HG03469 (cell line): ENCODE data around the gene ATG7.
"Not testable (repeated sequence)": the region's sequence is repeated elsewhere in the genome, so short reads cannot be mapped to it uniquely, and the experiment has no call there.

Source experiments
- ATAC-seq: cut with Tn5 transposase; IDR thresholded peaks from one replicate; pipeline ENCODE4 v1.9.1; 2021; ENCODE audit warnings: mild to moderate bottlenecking, moderate library complexity, moderate number of reproducible peaks; ENCODE audit not compliant: unreplicated experiment

The ATG7 gene

DNA sequence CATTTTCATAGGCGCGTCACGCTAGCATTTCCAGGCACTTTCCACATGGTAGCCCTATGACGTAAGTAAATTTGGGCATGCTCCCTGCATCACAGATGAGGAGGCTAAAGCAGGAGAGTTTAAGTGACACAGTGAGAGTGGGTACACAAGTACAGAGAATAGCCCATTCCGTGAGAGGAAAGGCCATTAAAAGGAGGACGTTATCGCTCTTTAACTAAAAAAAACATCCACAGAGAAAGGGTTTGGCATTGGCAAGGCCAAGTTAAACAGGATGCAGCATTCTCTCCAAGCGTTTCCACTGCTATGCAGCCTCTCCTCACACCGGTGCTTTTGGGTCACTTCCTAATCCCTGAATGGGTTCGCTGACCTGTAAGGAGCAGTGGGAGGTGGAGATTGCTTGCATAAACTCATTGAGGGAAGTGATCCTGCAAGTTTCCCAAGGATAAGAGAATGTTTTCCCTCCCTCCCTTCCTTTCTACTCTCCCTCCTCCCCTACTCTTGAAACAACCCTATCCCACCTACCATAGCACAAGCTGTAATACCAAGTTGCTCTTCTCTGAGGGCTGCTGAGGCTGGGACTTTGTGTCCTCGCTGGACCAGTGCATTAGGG, 223.9 kb downstream of the ATG7 start:
- ATAC-seq = no peak

DNA sequence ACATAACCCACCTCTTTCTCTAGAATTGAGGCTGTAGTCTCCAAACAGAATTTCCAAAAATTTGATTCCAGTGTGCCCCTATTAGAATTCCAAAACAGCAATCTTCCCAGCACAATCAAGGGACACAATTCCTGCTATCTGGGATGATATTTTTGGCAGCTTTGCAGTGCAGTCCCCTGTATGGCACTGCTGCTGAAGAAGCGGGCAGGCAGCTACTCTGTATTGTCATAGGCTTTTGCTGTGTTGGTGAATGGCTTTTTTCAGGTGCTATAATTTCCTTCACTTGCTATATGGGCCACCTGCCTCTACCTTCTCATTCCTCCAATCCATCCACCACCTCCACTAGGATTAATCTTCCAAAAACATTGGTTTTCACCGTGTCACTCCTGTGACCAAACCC, 226.0 kb downstream of the ATG7 start:
- no peak for ATAC-seq

DNA sequence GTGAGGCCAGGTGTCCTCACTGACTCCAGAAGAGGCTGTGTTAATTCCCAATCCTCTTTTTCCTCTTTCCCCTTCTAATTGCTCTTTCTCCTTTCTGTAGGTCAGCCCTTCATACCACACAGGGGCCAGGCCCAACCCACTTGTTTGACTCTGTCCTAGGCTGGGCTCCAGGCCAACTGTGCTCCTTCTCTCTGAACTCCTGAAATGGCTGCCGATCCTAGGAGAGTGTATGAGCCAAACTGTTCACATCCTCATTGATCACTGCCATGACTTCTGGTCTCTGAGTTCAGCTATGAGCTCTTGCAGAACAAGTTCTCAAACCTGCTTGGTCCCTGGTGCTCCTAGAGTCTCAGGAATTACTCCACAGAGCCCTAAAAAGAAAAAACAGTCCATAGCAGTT, 226.4 kb downstream of the ATG7 start:
- ATAC-seq = no peak

DNA sequence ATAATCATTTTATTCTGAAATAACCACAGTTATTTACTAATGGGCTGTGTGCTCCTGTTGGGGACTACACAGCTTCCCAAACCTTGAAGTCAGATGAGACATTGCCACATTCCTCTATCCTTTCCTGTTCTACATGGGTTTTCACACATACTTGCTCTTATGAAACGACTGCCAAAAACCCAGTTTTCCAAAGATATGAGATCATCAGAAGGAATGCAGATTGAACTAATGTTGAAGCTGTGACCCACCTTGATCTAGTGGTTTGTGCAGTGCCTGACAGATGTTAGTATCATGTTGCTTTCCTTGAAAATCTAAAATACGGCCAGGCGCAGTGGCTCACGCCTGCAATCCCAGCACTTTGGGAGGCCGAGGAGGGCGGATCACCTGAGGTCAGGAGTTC, 226.9 kb downstream of the ATG7 start:
- no peak for ATAC-seq

DNA sequence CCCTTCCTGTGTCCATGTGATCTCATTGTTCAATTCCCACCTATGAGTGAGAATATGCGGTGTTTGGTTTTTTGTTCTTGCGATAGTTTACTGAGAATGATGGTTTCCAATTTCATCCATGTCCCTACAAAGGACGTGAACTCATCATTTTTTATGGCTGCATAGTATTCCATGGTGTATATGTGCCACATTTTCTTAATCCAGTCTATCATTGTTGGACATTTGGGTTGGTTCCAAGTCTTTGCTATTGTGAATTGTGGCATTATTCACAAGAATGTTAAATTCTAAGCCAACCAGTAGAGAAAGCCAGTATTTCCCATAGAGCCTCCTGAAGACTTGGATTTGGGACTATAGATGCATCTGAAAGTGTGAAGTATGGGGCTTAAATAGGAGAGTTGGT, 230.2 kb downstream of the ATG7 start:
- not testable (repeated sequence) for ATAC-seq

DNA sequence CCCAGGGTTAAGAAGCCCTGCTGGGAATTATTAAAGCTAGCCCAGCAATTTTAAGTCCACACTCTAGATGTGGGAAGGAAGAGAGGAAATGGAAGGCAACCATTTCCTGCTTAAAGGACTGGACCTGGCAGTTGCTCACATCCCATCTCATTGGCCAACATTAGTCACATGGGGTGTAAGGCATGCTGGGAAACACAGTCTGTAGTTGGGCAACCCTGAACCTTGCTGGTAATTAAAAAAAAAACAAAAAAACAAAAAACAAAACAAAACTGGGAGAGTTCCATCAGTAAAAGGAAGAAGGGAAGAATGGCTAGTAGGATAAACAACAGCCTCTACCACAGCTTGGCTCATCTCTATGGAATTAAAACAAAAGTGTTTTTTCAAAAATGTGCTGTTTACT, 235.5 kb downstream of the ATG7 start:
- no peak for ATAC-seq

DNA sequence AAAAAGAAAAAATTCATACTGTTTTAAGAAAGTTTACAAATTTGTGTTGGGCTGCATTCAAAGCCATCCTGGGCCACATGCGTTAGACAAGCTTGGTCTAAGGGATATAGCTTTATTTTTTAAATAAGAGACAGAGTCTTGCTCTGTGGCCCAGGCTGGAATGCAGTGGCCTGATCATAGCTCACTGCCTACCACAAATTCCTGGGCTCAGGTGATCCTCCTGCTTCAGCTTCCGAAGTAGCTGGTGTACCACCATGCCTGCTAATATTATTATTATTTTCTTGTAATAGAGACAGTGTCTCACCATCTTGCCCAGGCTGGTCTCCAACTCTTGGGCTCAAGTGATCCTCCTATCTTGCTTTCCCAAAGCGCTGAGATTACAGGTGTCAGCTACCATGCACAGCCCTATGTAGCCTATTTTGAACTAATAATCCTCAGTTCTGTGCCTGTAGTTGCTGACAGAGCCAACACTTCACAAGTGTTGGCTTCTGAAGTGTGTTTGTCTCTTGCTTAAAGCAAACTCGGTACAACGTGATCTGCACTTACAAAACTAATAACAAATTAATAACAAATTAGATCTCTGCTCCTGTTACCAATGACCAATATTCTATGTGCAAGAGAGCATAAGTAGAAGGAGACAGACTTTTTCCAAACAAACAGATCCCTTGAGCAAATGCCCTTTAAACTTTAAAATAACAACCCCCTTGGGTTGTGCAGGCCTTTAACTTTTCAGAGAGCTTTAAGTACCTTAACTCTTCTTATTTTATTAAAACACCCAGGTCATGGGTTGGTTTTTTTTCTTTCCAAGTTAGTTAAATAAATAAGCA, 236.4 kb downstream of the ATG7 start:
- no peak for ATAC-seq

DNA sequence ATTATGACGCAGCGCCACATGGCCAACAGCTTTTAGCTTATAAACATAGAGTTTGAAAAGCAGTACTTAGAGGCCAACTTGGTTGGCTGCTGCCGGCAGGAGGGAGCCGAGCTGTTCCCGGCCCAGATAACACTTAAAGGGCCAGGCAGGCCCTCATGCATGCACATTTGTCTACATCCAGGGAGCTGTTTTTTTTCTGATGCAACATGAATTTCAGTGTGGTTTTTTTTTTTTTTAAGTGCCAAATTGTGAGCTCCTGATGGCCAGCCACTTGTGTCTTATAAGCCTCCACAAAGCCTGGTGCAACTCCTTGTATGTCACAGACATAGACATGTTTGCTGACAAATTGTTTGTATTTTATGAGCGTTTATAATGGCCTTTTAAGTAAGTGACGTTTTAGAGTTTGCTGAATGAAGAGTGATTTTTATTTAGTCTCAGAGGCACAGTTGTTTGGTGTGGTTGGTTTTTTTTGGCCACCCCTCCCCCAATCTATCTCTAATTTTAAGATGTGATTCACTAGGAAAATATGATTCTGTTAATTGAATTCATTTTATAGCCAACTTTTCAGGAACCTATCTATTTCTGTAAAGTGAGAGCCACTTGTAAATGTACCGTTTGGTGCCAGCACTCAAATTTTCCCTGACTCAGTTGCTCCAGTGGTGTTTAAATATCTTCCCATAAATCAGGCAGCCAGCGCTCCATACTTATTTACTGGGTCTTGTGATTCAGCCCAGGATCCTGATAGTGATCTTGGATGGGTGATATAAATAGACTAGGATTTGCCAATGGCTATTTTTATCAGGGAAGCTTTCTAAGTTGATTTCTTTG, 237.2 kb downstream of the ATG7 start:
- no peak for ATAC-seq

DNA sequence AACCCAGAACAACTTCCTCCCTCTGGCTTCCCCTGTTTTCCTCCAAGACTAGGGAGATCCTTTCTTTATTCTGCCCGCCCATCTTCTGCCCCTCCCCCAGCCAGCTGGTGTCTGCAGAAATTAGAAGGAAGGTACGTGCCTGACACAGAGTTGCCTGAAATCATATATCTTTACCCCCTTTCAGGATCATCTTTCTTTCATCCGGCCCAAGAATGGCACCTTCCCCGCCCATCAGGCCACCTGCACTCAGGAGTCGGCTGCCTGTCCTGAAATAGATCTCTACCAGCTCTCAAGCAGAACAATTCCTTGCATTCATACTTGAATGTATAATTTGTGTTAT, 237.8 kb downstream of the ATG7 start:
- ATAC-seq = no peak

DNA sequence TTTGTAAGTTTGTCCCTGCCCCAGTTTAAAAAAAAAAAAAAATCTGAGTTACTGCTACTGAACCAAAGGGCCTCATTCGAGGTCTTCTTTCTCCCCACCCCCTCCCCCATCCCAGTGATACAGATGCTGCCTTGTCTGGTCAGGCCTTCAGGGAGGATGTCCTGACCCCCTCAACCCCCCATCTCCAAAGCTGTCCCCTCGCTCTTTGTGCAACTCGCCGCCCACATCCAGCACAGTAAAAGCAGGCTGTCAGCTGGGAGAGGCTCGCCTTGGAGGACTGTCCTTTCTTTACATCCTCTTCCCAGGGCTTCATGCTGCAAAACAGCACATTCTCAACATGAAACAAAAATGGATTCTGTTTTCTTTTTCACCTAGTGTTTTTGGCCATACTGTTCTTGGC, 238.2 kb downstream of the ATG7 start:
- no peak for ATAC-seq

DNA sequence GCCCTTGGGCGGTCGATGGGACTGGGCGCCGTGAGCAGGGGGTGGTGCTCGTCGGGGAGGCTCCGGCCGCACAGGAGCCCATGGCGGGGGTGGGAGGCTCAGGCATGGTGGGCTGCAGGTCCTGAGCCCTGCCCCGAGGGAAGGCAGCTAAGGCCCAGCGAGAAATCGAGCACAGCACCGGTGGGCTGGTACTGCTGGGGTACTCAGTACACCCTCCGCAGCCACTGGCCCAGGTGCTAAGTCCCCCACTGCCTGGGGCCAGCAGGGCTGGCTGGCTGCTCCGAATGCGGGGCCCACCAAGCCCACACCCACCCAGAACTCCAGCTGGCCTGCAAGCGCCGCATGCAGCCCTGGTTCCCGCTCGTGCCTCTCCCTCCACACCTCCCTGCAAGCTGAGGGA, 239.4 kb downstream of the ATG7 start:
- not testable (repeated sequence) for ATAC-seq

DNA sequence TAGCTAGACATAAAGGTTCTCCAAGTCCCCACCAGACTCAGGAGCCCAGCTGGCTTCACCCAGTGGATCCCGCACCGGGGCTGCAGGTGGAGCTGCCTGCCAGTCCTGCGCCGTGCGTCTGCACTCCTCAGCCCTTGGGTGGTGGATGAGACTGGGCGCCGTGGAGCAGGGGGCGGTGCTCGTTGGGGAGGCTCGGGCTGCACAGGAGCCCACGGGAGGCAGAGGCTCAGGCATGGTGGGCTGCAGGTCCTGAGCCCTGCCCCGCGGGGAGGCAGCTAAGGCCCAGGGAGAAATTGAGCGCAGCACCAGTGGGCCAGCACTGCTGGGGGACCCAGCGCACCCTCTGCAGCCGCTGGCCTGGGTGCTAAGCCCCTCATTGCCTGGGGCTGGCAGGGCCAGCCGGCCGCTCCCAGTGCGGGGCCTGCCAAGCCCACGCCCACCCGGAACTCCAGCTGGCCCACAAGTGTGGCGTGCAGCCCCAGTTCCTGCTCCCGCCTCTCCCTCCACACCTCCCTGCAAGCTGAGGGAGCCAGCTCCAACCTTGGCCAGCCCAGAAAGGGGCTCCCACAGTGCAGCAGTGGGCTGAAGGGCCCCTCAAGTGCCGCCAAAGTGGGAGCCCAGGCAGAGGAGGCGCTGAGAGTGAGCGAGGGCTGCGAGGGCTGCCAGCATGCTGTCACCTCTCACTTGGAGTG, 241.1 kb downstream of the ATG7 start:
- not testable (repeated sequence) for ATAC-seq

DNA sequence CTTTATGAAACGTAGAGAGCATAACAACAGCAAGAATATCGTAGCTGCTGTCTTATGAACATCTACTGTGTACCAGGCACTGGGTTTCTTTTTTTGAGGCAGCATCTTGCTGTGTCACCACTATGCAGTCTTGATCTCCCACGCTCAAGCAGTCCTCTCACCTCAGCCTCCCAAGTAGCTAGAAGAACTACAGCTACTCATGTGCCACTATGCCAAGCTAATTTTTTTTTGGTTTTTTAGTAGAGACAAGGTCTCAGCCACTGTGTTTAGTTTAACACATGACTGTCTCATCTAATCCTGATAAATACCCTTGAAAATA, 241.6 kb downstream of the ATG7 start:
- no peak for ATAC-seq

DNA sequence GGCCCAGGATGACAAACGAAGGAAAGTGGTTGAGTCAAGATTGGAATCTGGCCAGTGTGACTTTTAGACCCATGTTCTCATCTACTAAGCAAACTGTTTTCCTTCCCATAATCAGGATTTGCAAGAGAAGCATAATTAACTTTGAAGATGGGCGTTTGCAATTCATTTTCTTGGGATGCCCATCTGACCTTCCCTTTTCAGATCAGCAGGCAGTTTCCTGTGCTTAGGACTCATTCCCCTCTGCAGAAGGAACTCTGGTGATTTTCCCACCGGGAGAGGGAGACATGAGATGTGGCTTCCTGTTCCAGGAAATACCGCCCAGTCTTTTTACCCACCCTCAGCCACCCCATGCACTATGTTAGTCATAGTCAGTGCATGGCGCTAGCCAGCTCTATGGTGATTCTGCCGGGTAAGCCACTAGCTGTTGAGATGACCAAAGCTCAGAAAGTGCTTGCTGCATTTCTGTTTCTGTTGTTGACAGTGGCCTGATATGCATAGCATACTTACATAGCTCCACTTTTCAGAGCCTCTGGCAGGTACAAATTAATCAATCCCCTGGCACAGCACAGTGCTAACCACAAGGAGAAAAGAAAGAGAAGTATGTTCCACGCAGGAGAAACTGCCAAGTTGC, 242.1 kb downstream of the ATG7 start:
- no peak for ATAC-seq

DNA sequence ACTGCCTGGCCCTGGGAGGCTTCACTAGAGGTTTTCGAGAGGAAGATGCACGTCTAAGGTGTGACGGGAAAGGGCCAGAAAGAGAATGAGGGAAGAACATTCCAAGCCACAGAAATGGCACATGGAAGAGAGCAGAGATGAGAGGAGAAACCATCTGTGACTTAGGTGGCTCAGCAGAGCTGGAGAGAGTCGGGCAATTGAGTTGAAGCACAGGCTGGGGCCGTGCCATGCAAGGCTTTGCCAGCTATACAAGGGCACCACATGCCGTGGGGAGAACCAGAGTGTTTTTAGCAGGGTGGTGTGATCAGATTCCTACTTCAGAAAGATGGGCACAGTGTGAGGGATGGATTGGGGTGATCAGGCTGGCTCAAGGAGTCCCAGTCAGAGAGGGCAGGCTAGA, 245.4 kb downstream of the ATG7 start:
- no peak for ATAC-seq

DNA sequence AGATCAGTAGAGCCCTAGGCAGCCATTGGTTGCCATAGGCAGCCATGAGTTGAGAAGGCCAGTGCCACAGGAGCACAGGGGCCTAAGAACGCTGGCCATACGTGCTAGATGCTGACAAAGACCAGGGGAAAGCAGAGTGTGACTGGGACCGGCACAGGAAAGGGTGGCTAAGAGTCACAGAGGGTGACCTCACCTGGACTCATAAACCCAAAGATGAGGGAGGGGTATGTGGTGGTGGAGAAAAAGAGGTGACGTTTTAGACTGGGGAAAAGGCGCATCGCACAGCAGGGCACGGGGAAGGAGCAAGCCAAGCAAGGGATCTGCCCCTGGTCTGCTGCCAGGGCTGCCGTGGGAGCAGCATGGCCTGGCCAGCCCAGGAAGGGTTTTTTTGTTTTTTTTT, 249.0 kb downstream of the ATG7 start:
- no peak for ATAC-seq

DNA sequence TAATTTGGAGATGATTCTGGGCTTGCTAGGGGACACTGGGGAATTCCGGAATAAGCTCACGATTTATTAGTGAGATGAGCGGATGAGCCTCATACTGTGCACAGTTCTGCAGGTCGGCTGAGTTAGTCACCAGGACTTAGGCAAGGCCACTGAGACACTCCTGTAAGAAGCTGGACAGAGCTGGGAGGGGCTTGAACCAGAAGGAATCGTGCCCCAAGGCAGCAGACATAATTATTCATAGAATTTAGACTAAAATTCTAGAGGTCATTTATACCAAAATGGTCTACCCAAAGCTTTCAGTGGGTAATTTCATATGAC, 250.2 kb downstream of the ATG7 start:
- ATAC-seq = no peak

DNA sequence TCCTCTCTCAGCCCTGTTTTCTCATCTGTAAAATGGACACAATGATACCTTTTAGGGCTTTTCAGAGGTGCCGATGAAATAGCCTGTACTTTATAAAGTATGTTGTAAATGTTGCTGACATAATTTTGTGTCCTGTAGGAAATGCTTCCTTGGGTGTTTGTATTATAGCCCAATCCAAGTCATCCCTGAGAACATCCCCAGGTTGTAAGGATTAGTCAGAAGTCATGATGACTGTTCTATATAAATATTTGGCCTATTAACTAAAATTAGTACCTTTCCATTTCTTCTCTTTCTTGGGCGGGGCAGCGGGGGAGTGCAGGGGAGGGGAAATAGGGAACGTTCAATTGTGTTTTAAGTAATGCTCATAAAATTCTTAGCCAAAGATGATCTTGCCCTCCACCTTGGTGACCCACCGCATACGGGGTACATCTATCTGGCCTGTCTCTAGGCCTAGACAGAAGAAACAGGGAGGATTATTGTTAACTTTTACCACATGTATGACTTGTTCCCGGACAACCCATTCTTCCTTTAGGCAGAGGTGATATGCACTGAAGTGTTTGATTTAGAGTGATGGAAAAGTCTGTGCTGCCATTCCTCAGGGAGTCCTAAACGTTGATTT, 250.9 kb downstream of the ATG7 start:
- ATAC-seq = no peak

DNA sequence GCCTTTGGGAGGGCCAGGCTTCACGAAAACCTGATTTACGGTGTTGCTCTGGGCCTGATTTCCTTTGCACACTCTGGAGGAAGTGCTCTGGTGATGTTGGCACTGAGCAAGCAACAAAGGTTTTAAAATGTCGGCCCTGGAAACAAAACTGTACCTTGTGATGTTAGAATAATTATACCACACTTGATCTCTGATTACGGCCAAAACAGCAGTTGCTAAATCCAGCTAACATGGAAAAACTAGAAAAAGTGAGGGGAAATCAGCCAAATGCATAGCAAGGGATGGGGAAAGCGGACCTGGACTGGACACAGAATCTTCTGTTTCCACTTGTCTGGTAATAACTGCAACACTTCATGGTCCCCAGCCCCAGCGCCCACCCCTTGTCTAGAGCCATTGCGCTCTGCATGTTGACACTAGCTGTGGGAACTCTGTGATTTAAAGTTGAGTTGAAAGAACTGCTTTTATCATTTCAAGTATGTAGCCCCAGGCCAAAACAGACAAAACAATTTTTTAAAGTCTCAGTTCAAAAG, 251.4 kb downstream of the ATG7 start:
- ATAC-seq = no peak

DNA sequence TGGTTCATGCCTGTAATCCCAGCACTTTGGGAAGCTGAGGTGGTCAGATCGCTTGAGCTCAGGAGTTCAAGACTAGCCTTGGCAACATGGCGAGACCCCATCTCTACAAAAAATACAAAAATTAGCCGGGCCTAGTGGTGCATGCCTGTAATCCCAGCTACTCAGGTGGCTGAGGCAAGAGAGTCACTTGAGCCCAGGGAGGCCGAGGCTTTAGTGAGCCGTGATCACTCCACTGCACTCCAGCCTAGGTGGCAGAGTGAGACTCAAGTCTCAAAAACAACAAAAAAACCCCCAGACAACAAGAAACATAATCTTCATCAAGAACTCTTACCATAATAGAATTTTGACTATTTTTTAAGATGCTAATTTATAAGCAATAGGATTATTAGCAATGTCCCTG, 253.9 kb downstream of the ATG7 start:
- not testable (repeated sequence) for ATAC-seq

DNA sequence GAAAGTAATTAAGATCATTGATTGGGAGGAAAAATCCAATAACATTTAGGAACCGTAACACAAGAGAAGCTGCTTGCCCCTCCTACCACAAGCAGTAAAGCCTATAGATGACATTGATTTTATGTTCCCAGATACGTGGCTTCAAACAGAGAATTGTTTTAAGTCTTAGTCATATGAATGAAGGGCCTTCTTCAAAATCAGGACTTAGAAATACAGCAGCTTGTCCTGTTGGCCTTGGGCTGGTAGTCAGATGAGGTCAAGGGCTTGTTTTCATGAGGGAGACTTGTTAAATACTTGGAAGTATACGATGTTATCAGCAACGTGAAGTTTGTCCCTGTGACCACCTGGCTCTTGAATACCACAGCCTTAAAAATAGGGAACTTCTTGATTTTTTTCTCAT, 257.1 kb downstream of the ATG7 start:
- no peak for ATAC-seq
